Prostate gland (tissue), 2 donors: ENCODE data around the gene SLC25A53. TPM values are rescaled to one million over a fixed set of nuclear protein-coding genes. Genes with fewer than 3 reads are reported as not detected.

ENCODE experiments used
- DNase-seq: peaks from one replicate; pipeline ENCODE4 v3.0.0-alpha.2; 2019; ENCODE audit warnings: low spot score
- H3K27ac ChIP-seq, 2 donors: fragments of 200-600 bp; sonication (generic); 2 replicates each; pipeline ENCODE4 v1.5.1; 2017 to 2019
- H3K27me3 ChIP-seq: fragments of 200-600 bp; sonication (generic); replicated peaks from 2 replicates; pipeline ENCODE4 v1.5.1; 2019; ENCODE audit not compliant: insufficient read depth
- H3K36me3 ChIP-seq, 2 donors: fragments of 200-600 bp; sonication (generic); 1 replicate in 1 of 2; 2 replicates in 1 of 2; pipeline versions ENCODE4 v1.5.1 to v1.8.1; 2017 to 2019
- H3K4me1 ChIP-seq: fragments of 200-600 bp; sonication (generic); replicated peaks from 2 replicates; pipeline ENCODE4 v1.5.1; 2019
- H3K4me3 ChIP-seq, 2 donors: fragments of 200-600 bp; sonication (generic); 2 replicates each; pipeline ENCODE4 v1.5.1; 2017 to 2019
- H3K9me3 ChIP-seq: fragments of 200-600 bp; sonication (generic); 2 replicates; pipeline ENCODE4 v1.5.1; 2017
- CTCF ChIP-seq, 4 experiments: fragments of 200-600 bp in 2 of 4; fragments of 450-650 bp in 2 of 4; sonication (generic) in 2 of 4; IDR thresholded peaks; 1 replicate in 3 of 4; 2 replicates in 1 of 4; pipeline ENCODE4 v1.5.1; 2016 to 2019; ENCODE audit warnings: antibody characterized with exemption in 4 of 4, mild to moderate bottlenecking in 2 of 4, moderate library complexity in 2 of 4
- POLR2A ChIP-seq: fragments of 450-650 bp; IDR thresholded peaks from one replicate; pipeline ENCODE4 v1.6.1; 2016; ENCODE audit warnings: antibody characterized with exemption, mild to moderate bottlenecking
- POLR2AphosphoS5 ChIP-seq: sonication (generic); formaldehyde crosslinking; IDR thresholded peaks from one replicate; pipeline ENCODE4 v1.6.1; 2017; ENCODE audit warnings: antibody characterized with exemption
- WGBS: methylation state at CpG from one replicate; pipeline ENCODE4 v1.1.5; 2018; 5-methylcytosine and 5-hydroxymethylcytosine counted together
- intact Hi-C: fragments of 100-400 bp; cut with DNase I; formaldehyde crosslinking; loops from one replicate; pipeline ENCODE4 v1.14.2; 2022
- total RNA-seq, 2 donors: library from RNA; depleted of rRNA; stranded (reverse); fragments of >200 nt; gene quantifications; one replicate each; pipeline ENCODE4 v1.1.0, GENCODE V29; 2016

Gene SLC25A53
- total RNA-seq, 2 donors from 2014 or later: 12.1 to 13.1 TPM

GRCh38 chrX:104189837-104190236 lies 33.0 kb upstream of the SLC25A53 start:
- intact Hi-C loops: no loop called here
- Histone ChIP-seq H3K36me3 (peaks cover 0 to 5% of the 10 kb centered on the region in 2 donors), H3K9me3 (no peaks in the 10 kb centered on the region), H3K27me3 (no peaks in the 10 kb centered on the region), H3K27ac (no peak overlapping the region), H3K4me3 (no peak overlapping the region), H3K4me1 (no peaks in the 10 kb centered on the region)
- WGBS: 53% methylated on average over 5 of the region's 5 CpGs
- no peak for DNase-seq
- no peak for TF ChIP-seq CTCF (IDR thresholded peaks at IDR 0.05)
- TF ChIP-seq POLR2A: no peak
- no peak for TF ChIP-seq POLR2AphosphoS5

- H3K4me1 ChIP-seq: no peaks in the 10 kb centered on the region
- peaks cover 0 to 5% of the 10 kb centered on the region in 2 donors for H3K36me3 ChIP-seq
- intact Hi-C loops: no loop called here
- no peaks in the 10 kb centered on the region for H3K9me3 ChIP-seq
- H3K27me3 ChIP-seq: no peaks in the 10 kb centered on the region
- no peak overlapping the region for H3K27ac ChIP-seq
- WGBS: 99% methylated on average over 8 of the region's 8 CpGs
- TF ChIP-seq POLR2AphosphoS5 (no peak), POLR2A (no peak), CTCF (IDR thresholded peaks at IDR 0.05) (no peak)
- no peak overlapping the region for H3K4me3 ChIP-seq
- DNase-seq: no peak
These were observed 31.1 kb upstream of the SLC25A53 start for GRCh38 chrX:104187931-104188330.

- Histone ChIP-seq H3K27ac (no peak overlapping the region), H3K36me3 (peaks cover 0 to 5% of the 10 kb centered on the region in 2 donors), H3K4me3 (no peak overlapping the region), H3K9me3 (no peaks in the 10 kb centered on the region), H3K4me1 (no peaks in the 10 kb centered on the region), H3K27me3 (no peaks in the 10 kb centered on the region)
- no peak for DNase-seq
- 95% methylated on average over 4 of the region's 4 CpGs for WGBS
- TF ChIP-seq POLR2AphosphoS5 (no peak), POLR2A (no peak), CTCF (IDR thresholded peaks at IDR 0.05) (no peak)
- intact Hi-C loops: no loop called here
These were observed 26.9 kb upstream of the SLC25A53 start for GRCh38 chrX:104183685-104184084.

- Histone ChIP-seq H3K9me3 (no peaks in the 10 kb centered on the region), H3K36me3 (no peaks in the 10 kb centered on the region), H3K27me3 (no peaks in the 10 kb centered on the region), H3K4me1 (no peaks in the 10 kb centered on the region), H3K4me3 (no peak overlapping the region), H3K27ac (no peak overlapping the region)
- WGBS: 98% methylated on average over 3 of the region's 6 CpGs
- no peak for DNase-seq
- intact Hi-C loops: no loop called here
- TF ChIP-seq POLR2A: no peak
- no peak for TF ChIP-seq POLR2AphosphoS5
- no peak for TF ChIP-seq CTCF (IDR thresholded peaks at IDR 0.05)
These were observed 17.0 kb upstream of the SLC25A53 start for GRCh38 chrX:104173841-104174240.

GRCh38 chrX:104172788-104173187 lies 16.0 kb upstream of the SLC25A53 start:
- 86% methylated on average over 2 of the region's 2 CpGs for WGBS
- Histone ChIP-seq H3K4me3 (no peak overlapping the region), H3K27ac (no peak overlapping the region), H3K27me3 (no peaks in the 10 kb centered on the region), H3K36me3 (no peaks in the 10 kb centered on the region), H3K4me1 (no peaks in the 10 kb centered on the region), H3K9me3 (no peaks in the 10 kb centered on the region)
- DNase-seq: no peak
- TF ChIP-seq POLR2A (no peak), POLR2AphosphoS5 (no peak), CTCF (IDR thresholded peaks at IDR 0.05) (no peak)
- intact Hi-C loops: no loop called here
